IMR-90 (cell line): ENCODE data around the gene ADGRD1. TPM values are rescaled to one million over a fixed set of nuclear protein-coding genes. Genes with fewer than 3 reads are reported as not detected.

Experiments used
- ATAC-seq: fragments of 200-7000 bp; cut with Tn5 transposase; 2 replicates; pipeline ENCODE4 v1.9.1; 2020; ENCODE audit warnings: low read depth, mild to moderate bottlenecking, moderate library complexity
- BruUV-seq: library from RNA; stranded (reverse); fragments of 400-500 nt; replicated peaks from 2 replicates; lab custom pipeline; 2021; lab: Mats Ljungman, UMichigan
- CTCF ChIA-PET: fragments of 300-600 bp; formaldehyde crosslinking; extraction: SDS; loops from one replicate; lab custom pipeline; 2021; ENCODE audit warnings: antibody characterized with exemption; lab: Yijun Ruan, JAX
- POLR2A ChIA-PET: fragments of 300-600 bp; sonication (Branson Sonifier 250); formaldehyde crosslinking; loops from one replicate; lab custom pipeline; 2022; ENCODE audit warnings: antibody characterized with exemption; ENCODE audit not compliant: unreplicated experiment; lab: Charles Lee
- DNase-seq: peaks from one replicate; pipeline ENCODE4 v3.0.0; 2013
- H2AFZ ChIP-seq: replicated peaks from 2 replicates; pipeline ENCODE3; 2013; ENCODE audit warnings: low read length, mild to moderate bottlenecking; ENCODE audit not compliant: poor library complexity
- H2AK5ac ChIP-seq: 2 replicates; pipeline ENCODE4 v1.6.1; 2013; ENCODE audit warnings: low read depth, low read length, inconsistent platforms
- H2AK9ac ChIP-seq: replicated peaks from 2 replicates; pipeline ENCODE3; 2013; ENCODE audit warnings: mild to moderate bottlenecking, low read depth, low read length, moderate library complexity; ENCODE audit not compliant: poor library complexity
- H2BK120ac ChIP-seq: 2 replicates; pipeline ENCODE4 v1.6.1; 2013; ENCODE audit warnings: low read depth, low read length, inconsistent platforms
- H2BK15ac ChIP-seq: 3 replicates; pipeline ENCODE4 v1.6.1; 2013; ENCODE audit warnings: low read depth, low read length, inconsistent platforms
- H2BK20ac ChIP-seq: 2 replicates; pipeline ENCODE4 v1.6.1; 2013; ENCODE audit warnings: low read depth, mild to moderate bottlenecking, inconsistent platforms, low read length, moderate library complexity
- H2BK5ac ChIP-seq: 2 replicates; pipeline ENCODE4 v1.6.1; 2013; ENCODE audit warnings: mild to moderate bottlenecking, low read depth, low read length, inconsistent platforms; ENCODE audit not compliant: poor library complexity, severe bottlenecking
- H3K14ac ChIP-seq: replicated peaks from 2 replicates; pipeline ENCODE4 v1.6.1; 2013; ENCODE audit warnings: low read depth, low read length, inconsistent platforms
- H3K18ac ChIP-seq: 2 replicates; pipeline ENCODE4 v1.6.1; 2013; ENCODE audit warnings: low read depth, low read length, control low read depth
- H3K23ac ChIP-seq: 2 replicates; pipeline ENCODE4 v1.6.1; 2013; ENCODE audit warnings: low read depth, low read length, inconsistent platforms
- H3K27ac ChIP-seq: 2 replicates; pipeline ENCODE4 v1.5.1; 2013; ENCODE audit warnings: mild to moderate bottlenecking, control low read depth, low read length; ENCODE audit not compliant: insufficient read depth
- H3K27me3 ChIP-seq: 2 replicates; pipeline ENCODE4 v1.6.1; 2013; ENCODE audit warnings: low read length; ENCODE audit not compliant: control insufficient read depth, insufficient read depth
- H3K36me3 ChIP-seq: 2 replicates; pipeline ENCODE4 v1.6.1; 2013; ENCODE audit warnings: low read length, mixed read lengths; ENCODE audit not compliant: control insufficient read depth, insufficient read depth
- H3K4ac ChIP-seq: 2 replicates; pipeline ENCODE4 v1.6.1; 2013; ENCODE audit warnings: low read depth, low read length, inconsistent platforms
- H3K4me1 ChIP-seq: 2 replicates; pipeline ENCODE4 v1.6.1; 2013; ENCODE audit warnings: low read length, mixed read lengths; ENCODE audit not compliant: control insufficient read depth, insufficient read depth
- H3K4me2 ChIP-seq: 2 replicates; pipeline ENCODE4 v1.6.1; 2013; ENCODE audit warnings: low read depth, mild to moderate bottlenecking, control low read depth, low read length, moderate library complexity
- H3K4me3 ChIP-seq: 2 replicates; pipeline ENCODE4 v1.5.1; 2013; ENCODE audit warnings: low read depth, mild to moderate bottlenecking, control low read depth, low read length, moderate library complexity; ENCODE audit not compliant: insufficient read depth
- H3K56ac ChIP-seq: 2 replicates; pipeline ENCODE4 v1.6.1; 2013; ENCODE audit warnings: low read length, inconsistent platforms; ENCODE audit not compliant: insufficient read depth; ENCODE audit errors: extremely low read depth
- H3K79me1 ChIP-seq, 2 experiments: 2 replicates each; pipeline ENCODE4 v1.6.1; 2013; ENCODE audit warnings: low read length in 2 of 2, inconsistent platforms in 1 of 2, low read depth in 1 of 2
- H3K9ac ChIP-seq: 2 replicates; pipeline ENCODE4 v1.6.1; 2013; ENCODE audit warnings: low read depth, low read length, control low read depth
- H3K9me1 ChIP-seq: 2 replicates; pipeline ENCODE4 v1.6.1; 2013; ENCODE audit warnings: low read length, inconsistent platforms; ENCODE audit not compliant: insufficient read depth
- H3K9me3 ChIP-seq: 2 replicates; pipeline ENCODE4 v1.6.1; 2013; ENCODE audit warnings: low read length; ENCODE audit not compliant: control insufficient read depth, insufficient read depth
- H4K20me1 ChIP-seq: 2 replicates; pipeline ENCODE4 v1.6.1; 2013; ENCODE audit warnings: low read length, inconsistent platforms; ENCODE audit not compliant: insufficient read depth
- H4K5ac ChIP-seq: 2 replicates; pipeline ENCODE4 v1.6.1; 2013; ENCODE audit warnings: mild to moderate bottlenecking, low read depth, low read length, control low read depth
- H4K8ac ChIP-seq, 2 experiments: 2 replicates each; pipeline ENCODE4 v1.6.1; 2013; ENCODE audit warnings: low read depth in 2 of 2, low read length in 2 of 2, control low read depth in 1 of 2, inconsistent platforms in 1 of 2
- H4K91ac ChIP-seq: 2 replicates; pipeline ENCODE4 v1.6.1; 2013; ENCODE audit warnings: low read depth, low read length, inconsistent platforms; ENCODE audit not compliant: insufficient read depth
- MXI1 ChIP-seq: IDR thresholded peaks from 2 replicates; pipeline ENCODE4 v1.6.1; 2012; ENCODE audit warnings: low read depth, mild to moderate bottlenecking, low read length, moderate library complexity, borderline replicate concordance
- NFE2L2 ChIP-seq: fragments of 150-350 bp; IDR thresholded peaks from 2 replicates; pipeline ENCODE4 v1.6.1; 2016; ENCODE audit warnings: low read depth, mild to moderate bottlenecking, low read length
- POLR2A ChIP-seq: IDR thresholded peaks from 2 replicates; pipeline ENCODE4 v1.6.1; 2012; ENCODE audit warnings: mild to moderate bottlenecking, low read depth, low read length
- RAD21 ChIP-seq: IDR thresholded peaks from 2 replicates; pipeline ENCODE4 v1.6.1; 2012; ENCODE audit warnings: low read length, improper control_type of control experiment
- RFX5 ChIP-seq: IDR thresholded peaks from 2 replicates; pipeline ENCODE4 v1.8.0; 2012; ENCODE audit warnings: low read depth, mild to moderate bottlenecking, low read length, moderate library complexity
- WGBS, 2 experiments: methylation state at CpG; one replicate each; pipeline versions ENCODE4 v1.1.5 to v1.1.7; 2013; ENCODE audit warnings: missing lambda C conversion rate in 2 of 2; ENCODE audit not compliant: insufficient read length in 1 of 2; ENCODE audit errors: extremely low coverage in 2 of 2; 5-methylcytosine and 5-hydroxymethylcytosine counted together
- dilution Hi-C: fragments of 300-500 bp; cut with HindIII; formaldehyde crosslinking; loops from one replicate; pipeline ENCODE4 v1.14.3; 2018; ENCODE audit warnings: low sequenced_read_pairs; ENCODE audit not compliant: unreplicated experiment
- in situ Hi-C: fragments of 300-500 bp; cut with MboI; formaldehyde crosslinking; loops from 3 replicates; pipeline ENCODE4 v1.14.3; 2019; ENCODE audit warnings: low sequenced_read_pairs, inconsistent platforms, mixed read lengths
- intact Hi-C: fragments of 100-400 bp; cut with micrococcal nuclease; formaldehyde crosslinking; loops from 2 replicates; pipeline ENCODE4 v1.10.0; 2022
- polyA plus RNA-seq, 3 experiments: library from polyadenylated mRNA; depleted of rRNA; stranded (reverse); fragments of >200 nt; gene quantifications; 2 replicates each; pipeline ENCODE4 v1.2.3, GENCODE V29; 2012; ENCODE audit warnings: low replicate concordance in 1 of 3
- total RNA-seq: library from RNA; depleted of rRNA; stranded (reverse); fragments of >200 nt; gene quantifications from 2 replicates; pipeline ENCODE4 v1.2.3, GENCODE V29; 2012
- TF ChIP-seq, protein P1 (sequence below): fragments of 150-350 bp; IDR thresholded peaks from 2 replicates; pipeline ENCODE4 v1.6.1; 2017; ENCODE audit warnings: mild to moderate bottlenecking, antibody characterized with exemption, low read length, low read depth

The ADGRD1 gene
- total and polyA plus RNA-seq, 2 of the 4 experiments (the other 2 are of a cell fraction), result not detected

GRCh38 chr12:130988751-130989150, 35.0 kb downstream of the ADGRD1 start:
- no peaks in the 10 kb centered on the region for H3K4me1 ChIP-seq
- H3K9me1 ChIP-seq, result no peaks in the 10 kb centered on the region
- H4K8ac ChIP-seq, result no peak overlapping the region
- CTCF ChIA-PET, result no interaction called here
- no peaks in the 10 kb centered on the region for H3K36me3 ChIP-seq
- no peak overlapping the region for H3K9ac ChIP-seq
- no peak overlapping the region for H3K4me3 ChIP-seq
- no peak overlapping the region for H4K91ac ChIP-seq
- BruUV-seq, result no TSS peak
- H4K20me1 ChIP-seq, result no peaks in the 10 kb centered on the region
- no peak overlapping the region for H2BK120ac ChIP-seq
- H2BK5ac ChIP-seq, result no peak overlapping the region
- H2AFZ ChIP-seq, result no peak overlapping the region
- no peak overlapping the region for H3K27ac ChIP-seq
- H3K23ac ChIP-seq, result no peak overlapping the region
- POLR2A ChIA-PET, result no interaction called here
- H3K79me1 ChIP-seq, result no peaks in the 10 kb centered on the region
- H3K14ac ChIP-seq, result no peak overlapping the region
- H3K27me3 ChIP-seq, result no peaks in the 10 kb centered on the region
- no peak overlapping the region for H3K56ac ChIP-seq
- no peak overlapping the region for H2BK20ac ChIP-seq
- TF ChIP-seq MXI1 (no peak), POLR2A (no peak), NFE2L2 (no peak), RAD21 (no peak), RFX5 (no peak)
- TF ChIP-seq, protein P1, sequence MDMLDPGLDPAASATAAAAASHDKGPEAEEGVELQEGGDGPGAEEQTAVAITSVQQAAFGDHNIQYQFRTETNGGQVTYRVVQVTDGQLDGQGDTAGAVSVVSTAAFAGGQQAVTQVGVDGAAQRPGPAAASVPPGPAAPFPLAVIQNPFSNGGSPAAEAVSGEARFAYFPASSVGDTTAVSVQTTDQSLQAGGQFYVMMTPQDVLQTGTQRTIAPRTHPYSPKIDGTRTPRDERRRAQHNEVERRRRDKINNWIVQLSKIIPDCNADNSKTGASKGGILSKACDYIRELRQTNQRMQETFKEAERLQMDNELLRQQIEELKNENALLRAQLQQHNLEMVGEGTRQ, result no peak
- no peak for DNase-seq
- H4K5ac ChIP-seq, result no peak overlapping the region
- intact Hi-C loops (no loop called here), dilution Hi-C loops (no loop called here), in situ Hi-C loops (no loop called here)
- H3K4me2 ChIP-seq, result no peak overlapping the region
- H2AK5ac ChIP-seq, result no peak overlapping the region
- H2AK9ac ChIP-seq, result no peak overlapping the region
- no peak overlapping the region for H3K18ac ChIP-seq
- ATAC-seq, result no peak
- H2BK15ac ChIP-seq, result no peak overlapping the region
- no peak overlapping the region for H3K4ac ChIP-seq
- no CpG with 5 or more reads among the region's 2 CpGs for WGBS, 2 experiments
- H3K9me3 ChIP-seq, result peaks cover 27% of the 10 kb centered on the region
